ENCODE results near the gene PRDM11.

GRCh38 chr11:45278714-45279113 is 132.3 kb downstream of the PRDM11 start:
- no peak for TF ChIP-seq CTCF (conservative IDR thresholded peaks at IDR 0.05; ENCODE audit: low read depth, low read length)
- TF ChIP-seq FOS (IDR thresholded peaks at IDR 0.05; ENCODE audit: low read depth, low read length) = no peak
- TF ChIP-seq ELK1 (IDR thresholded peaks at IDR 0.05; ENCODE audit: borderline replicate concordance, low read depth, low read length) = no peak
- TF ChIP-seq MXI1 (IDR thresholded peaks at IDR 0.05; ENCODE audit: borderline replicate concordance, low read depth, low read length) = no peak
- TF ChIP-seq POLR2A (IDR thresholded peaks at IDR 0.05; ENCODE audit: low read depth, low read length) = no peak
- no peak for TF ChIP-seq CEBPB (IDR thresholded peaks at IDR 0.05; ENCODE audit: low read depth, low read length)
- TF ChIP-seq RFX5 (IDR thresholded peaks at IDR 0.05; ENCODE audit: low read depth, low read length) = no peak
- TF ChIP-seq SMC3 (IDR thresholded peaks at IDR 0.05; ENCODE audit: low read depth, low read length) = no peak
